Muscle of leg (tissue), 11 donors: ENCODE measurements around the gene HIF3A. TPM values are rescaled to one million over a fixed set of nuclear protein-coding genes. Genes with fewer than 3 reads are reported as not detected.

Experiments
- DNase-seq: peaks from one replicate; pipeline ENCODE4 v3.0.0; 2013
- H3K27ac ChIP-seq: one replicate; pipeline ENCODE4 v1.5.1; 2013; ENCODE audit warnings: mild to moderate bottlenecking, low read length, control low read depth
- H3K27me3 ChIP-seq: one replicate; pipeline ENCODE4 v1.6.1; 2013; ENCODE audit warnings: low read length; ENCODE audit not compliant: control insufficient read depth, insufficient read depth
- H3K36me3 ChIP-seq: one replicate; pipeline ENCODE4 v1.6.1; 2013; ENCODE audit warnings: low read length; ENCODE audit not compliant: control insufficient read depth, insufficient read depth
- H3K4me1 ChIP-seq: one replicate; pipeline ENCODE4 v1.6.1; 2013; ENCODE audit warnings: low read length; ENCODE audit not compliant: control insufficient read depth, insufficient read depth
- H3K4me3 ChIP-seq: one replicate; pipeline ENCODE4 v1.5.1; 2013; ENCODE audit warnings: low read length, control low read depth
- H3K9me3 ChIP-seq: replicated peaks from 2 replicates; pipeline ENCODE4 v1.6.1; 2013; ENCODE audit warnings: low read depth, low read length; ENCODE audit not compliant: control insufficient read depth
- WGBS: methylation state at CpG from one replicate; pipeline ENCODE4 v1.1.5; 2013; ENCODE audit warnings: missing lambda C conversion rate; ENCODE audit not compliant: insufficient coverage; 5-methylcytosine and 5-hydroxymethylcytosine counted together
- polyA plus RNA-seq, 8 donors: library from polyadenylated mRNA; unstranded; fragments of 120-200 nt; gene quantifications; one replicate each; pipeline versions ENCODE4 v1.2.1 to v1.2.3, GENCODE V29; 2013; ENCODE audit warnings: inconsistent platforms in 1 of 8, low replicate concordance in 1 of 8; ENCODE audit not compliant: insufficient read length in 8 of 8, insufficient read depth in 1 of 8
- total RNA-seq: library from RNA; stranded (reverse); fragments of 120-200 nt; gene quantifications from one replicate; pipeline ENCODE4 v1.2.4, GENCODE V29; 2013

Gene HIF3A
- total and polyA plus RNA-seq, 9 donors = 93.6 to 312 (median 195) TPM

DNA sequence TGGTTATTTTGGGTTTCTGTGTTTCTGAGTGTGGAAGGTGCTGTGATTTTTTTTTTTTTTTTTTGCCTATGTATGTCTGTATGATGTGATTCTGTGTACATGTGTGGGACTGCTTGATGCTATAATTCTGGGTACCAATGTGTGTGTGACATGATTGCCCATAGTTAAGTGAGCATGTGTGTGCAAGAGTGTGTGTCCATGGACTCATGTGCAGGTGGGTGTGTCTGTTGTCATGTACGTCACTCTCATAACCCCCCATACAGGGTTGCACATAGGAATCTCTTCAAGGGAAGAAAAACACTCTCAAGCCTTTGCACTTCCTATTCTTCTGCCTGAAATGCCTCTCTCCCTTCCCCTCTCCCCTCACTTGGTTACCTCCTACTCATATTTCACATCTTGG lies 47.5 kb downstream of the HIF3A start:
- no CpG with 5 or more reads among the region's 1 CpG for WGBS
- no peak overlapping the region for H3K27ac ChIP-seq
- no peaks in the 10 kb centered on the region for H3K9me3 ChIP-seq
- H3K36me3 ChIP-seq = peaks cover 30% of the 10 kb centered on the region
- H3K27me3 ChIP-seq = no peaks in the 10 kb centered on the region
- no peak overlapping the region for H3K4me3 ChIP-seq
- H3K4me1 ChIP-seq = peaks cover 20% of the 10 kb centered on the region
- DNase-seq = no peak

DNA sequence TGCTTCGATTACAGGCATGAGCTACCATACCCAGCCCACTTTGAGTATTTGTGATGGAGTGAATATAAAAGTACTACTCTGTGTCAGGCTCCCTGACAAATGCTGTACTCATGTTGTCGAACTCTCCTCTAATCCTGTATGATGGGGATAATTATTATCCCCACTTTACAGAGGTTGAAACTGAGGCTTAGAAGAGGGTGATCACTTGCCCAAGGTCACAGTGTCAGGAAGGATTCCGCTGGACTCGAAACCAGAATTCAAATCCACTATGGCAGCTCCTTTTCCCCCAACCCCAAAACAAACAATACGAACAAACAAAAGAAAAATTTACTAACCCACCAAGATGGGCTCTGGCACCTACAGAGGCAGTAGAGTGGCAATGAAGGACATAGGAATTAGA lies 48.3 kb downstream of the HIF3A start:
- H3K27me3 ChIP-seq = no peaks in the 10 kb centered on the region
- no peak for DNase-seq
- H3K9me3 ChIP-seq = no peaks in the 10 kb centered on the region
- no peak overlapping the region for H3K27ac ChIP-seq
- peaks cover 24% of the 10 kb centered on the region for H3K36me3 ChIP-seq
- no CpG with 5 or more reads among the region's 5 CpGs for WGBS
- H3K4me3 ChIP-seq = no peak overlapping the region
- H3K4me1 ChIP-seq = peaks cover 28% of the 10 kb centered on the region

DNA sequence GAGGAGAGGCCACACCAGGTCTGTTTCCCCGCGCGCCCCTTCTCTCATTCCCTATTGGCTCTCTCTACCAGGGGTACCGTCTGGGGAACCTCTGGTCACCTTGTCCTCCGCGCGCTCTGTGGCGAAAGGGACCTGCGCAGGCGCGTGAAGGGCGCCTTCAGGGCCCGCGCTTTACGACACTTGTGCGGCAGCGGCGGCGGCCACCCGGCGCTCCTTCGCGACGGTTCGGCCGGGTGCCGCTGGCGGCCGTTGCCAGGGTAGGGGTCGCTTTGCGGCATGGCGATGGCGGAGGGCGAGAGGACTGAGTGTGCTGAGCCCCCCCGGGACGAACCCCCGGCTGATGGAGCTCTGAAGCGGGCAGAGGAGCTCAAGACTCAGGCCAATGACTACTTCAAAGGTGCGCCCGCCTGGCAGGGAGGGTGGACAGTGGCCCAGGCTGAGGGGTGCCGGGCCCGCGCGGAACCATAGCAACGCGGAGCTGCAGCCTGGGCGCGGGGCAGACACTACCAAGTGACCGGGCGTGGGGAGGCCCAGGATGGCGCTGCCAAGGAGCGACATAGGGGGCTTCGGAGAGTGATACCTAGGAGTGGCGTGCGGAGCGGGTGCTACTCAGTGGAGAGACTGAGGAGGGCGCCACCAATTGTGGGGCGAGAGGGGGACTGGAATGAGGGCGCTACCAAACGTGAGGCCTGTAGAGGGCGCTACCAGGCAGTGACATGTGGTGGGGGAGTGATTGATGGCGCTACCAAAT lies 50.2 kb downstream of the HIF3A start, which contains the start of gene PPP5C:
Gene PPP5C, plus strand, starts transcription at position 267 of the 751 bp plus-strand sequence. Its CDS starts 10 bp downstream, at position 277.
- under 1% methylated on average over 60 of the region's 62 CpGs for WGBS
- Histone ChIP-seq H3K27ac (peak within 1 kb of the TSS; percentile 92), H3K27me3 (no peaks in the 10 kb centered on the region), H3K36me3 (peaks cover 16% of the 10 kb centered on the region), H3K4me3 (peak within 1 kb of the TSS; percentile 100), H3K9me3 (no peaks in the 10 kb centered on the region), H3K4me1 (peaks cover 46% of the 10 kb centered on the region)
- peak; percentile 97 for DNase-seq

DNA sequence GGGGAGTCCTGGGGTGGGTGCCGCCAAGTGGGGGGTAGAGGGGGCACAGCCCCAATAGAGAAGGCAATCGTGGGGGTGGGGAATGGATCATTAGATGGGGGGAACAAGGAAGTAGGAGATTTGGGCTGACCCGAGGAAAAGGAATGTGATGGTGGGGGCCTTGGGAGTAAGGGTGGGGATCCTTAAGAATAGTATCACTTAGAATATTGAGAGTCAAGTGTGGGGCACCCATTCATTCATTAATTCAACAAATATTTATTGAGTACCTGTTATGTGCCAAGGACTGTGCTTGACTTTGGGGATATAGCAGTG lies 50.7 kb downstream of the HIF3A start:
- H3K27me3 ChIP-seq = no peaks in the 10 kb centered on the region
- peaks cover 14% of the 10 kb centered on the region for H3K36me3 ChIP-seq
- peak overlapping the region; percentile 100 for H3K4me3 ChIP-seq
- 0% methylated on average over 1 of the region's 3 CpGs for WGBS
- H3K27ac ChIP-seq = peak overlapping the region; percentile 87
- H3K4me1 ChIP-seq = peaks cover 49% of the 10 kb centered on the region
- no peaks in the 10 kb centered on the region for H3K9me3 ChIP-seq
- DNase-seq = no peak

DNA sequence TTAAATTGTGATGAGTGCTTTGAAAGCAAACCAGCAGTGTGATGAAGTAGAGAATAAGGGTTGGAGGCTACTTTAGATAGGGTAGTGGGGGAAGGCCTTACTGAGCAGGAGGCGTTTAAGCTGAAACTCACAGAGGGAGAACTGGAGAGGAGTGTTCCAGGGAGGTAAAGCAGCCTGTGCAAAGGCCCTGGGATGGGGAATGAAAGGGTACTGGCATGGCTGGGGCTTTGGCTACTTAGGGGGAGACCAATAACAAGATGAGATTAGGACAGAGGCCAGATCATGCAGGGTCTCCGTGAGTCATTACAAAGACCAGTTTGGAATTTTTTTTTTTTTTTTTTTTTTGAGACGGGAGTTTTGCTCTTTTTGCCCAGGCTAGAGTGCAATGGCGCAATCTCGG lies 51.1 kb downstream of the HIF3A start:
- no peaks in the 10 kb centered on the region for H3K27me3 ChIP-seq
- H3K4me1 ChIP-seq = peaks cover 52% of the 10 kb centered on the region
- no peak for DNase-seq
- H3K36me3 ChIP-seq = peaks cover 9% of the 10 kb centered on the region
- no peak overlapping the region for H3K27ac ChIP-seq
- H3K4me3 ChIP-seq = no peak overlapping the region
- 70% methylated on average over 1 of the region's 5 CpGs for WGBS
- H3K9me3 ChIP-seq = no peaks in the 10 kb centered on the region

DNA sequence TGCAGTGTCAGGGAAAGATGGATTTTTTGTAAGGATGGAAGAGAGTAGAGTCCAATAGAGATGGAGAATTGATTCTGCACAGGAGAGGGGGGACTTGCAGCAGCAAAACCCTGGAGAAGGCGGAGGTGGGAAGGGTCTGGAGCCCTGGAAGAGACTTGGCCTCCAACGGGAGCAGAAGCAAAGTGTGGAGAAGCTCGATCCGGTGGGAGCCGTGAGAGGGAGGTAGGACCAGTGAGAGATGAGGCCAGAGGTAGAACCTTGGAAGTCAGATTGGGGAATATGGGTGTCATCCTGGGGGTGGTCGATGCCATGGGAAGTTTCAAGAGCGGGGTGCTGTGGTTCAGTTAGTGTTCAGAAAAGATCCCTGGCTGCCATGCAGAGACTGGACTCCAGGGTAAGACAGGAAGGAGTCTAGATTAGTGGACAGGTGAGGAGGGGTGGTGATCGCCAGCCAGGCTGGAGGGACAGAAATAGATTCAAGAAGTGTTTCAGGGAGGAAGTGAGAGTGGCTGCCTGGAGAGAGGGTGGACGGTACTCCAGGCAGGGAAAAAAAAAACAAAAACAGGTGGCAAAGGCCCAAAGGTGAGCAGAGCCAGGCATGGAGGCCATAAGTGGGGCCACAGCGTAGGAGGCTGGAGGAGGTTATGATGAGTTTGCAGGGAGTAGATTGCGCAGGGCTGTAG lies 52.6 kb downstream of the HIF3A start:
- 69% methylated on average over 11 of the region's 11 CpGs for WGBS
- peak overlapping the region; percentile 25 for H3K27ac ChIP-seq

DNA sequence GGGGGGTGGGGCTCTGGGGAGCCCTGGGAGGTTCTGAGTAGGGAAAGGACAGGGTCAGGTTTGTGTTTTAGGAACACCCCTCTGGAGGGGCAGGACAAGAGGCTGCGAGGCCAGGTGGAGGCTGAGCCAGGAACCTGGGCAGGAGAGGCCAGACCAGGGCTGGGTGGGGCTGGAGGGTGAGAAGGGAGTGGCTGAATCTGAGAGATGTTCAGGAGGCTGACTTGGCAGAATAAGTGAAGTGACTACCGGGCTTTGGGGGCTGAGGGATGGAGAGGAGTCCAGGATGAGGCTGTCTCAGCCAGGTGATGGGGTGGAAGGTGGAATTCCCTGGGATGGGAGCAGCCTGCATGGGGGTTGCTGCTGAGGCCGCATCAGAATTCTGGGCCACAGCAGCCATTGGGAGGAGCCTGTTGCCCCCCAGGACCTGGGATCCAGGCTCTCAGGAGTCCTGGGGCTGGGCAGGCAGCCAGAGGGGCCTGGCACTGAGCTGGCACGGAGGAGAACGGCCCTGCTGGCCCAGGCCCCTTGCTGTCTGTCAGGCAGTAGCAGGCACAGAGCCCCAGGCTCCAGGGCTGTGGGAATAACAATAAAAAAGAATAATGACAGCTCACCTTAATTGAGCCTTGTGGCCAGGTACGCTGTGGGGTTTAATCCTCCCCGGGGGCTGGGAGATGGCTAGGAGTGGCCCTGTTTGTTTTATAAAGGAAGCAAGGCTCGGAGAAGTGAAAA lies 53.4 kb downstream of the HIF3A start:
- no peak for DNase-seq
- Histone ChIP-seq H3K27ac (peak overlapping the region; percentile 69), H3K9me3 (no peaks in the 10 kb centered on the region), H3K4me3 (no peak overlapping the region), H3K36me3 (peaks cover 26% of the 10 kb centered on the region), H3K27me3 (no peaks in the 10 kb centered on the region), H3K4me1 (peaks cover 59% of the 10 kb centered on the region)
- whole genome bisulfite sequencing = 35% methylated on average over 8 of the region's 8 CpGs

More for the DNA sequence above, 52.6 kb downstream of the HIF3A start:
- Histone ChIP-seq H3K27me3 (no peaks in the 10 kb centered on the region), H3K4me3 (no peak overlapping the region), H3K4me1 (peaks cover 59% of the 10 kb centered on the region), H3K36me3 (peaks cover 19% of the 10 kb centered on the region), H3K9me3 (no peaks in the 10 kb centered on the region)
- DNase-seq = no peak

DNA sequence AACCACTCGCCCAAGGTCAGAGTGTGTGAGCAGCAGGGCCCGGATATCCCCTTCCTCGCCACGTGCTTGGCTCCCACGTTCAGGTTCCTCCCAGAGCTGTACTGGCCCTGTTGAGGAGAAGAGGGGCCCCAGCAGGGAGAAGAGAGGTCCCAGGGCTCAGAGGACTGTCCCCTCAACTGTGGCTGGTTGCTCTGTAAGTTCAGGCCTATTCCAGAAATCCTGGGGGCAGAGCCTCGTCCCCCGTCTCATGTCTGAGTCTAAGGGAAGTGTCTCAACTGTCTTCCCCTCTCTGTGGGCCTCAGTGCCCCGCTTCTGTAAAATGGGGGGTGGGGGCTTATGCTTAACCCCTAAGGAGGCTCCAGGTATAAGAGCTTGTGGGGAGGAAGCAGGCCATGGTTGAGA lies 53.9 kb downstream of the HIF3A start:
- Histone ChIP-seq H3K4me1 (peaks cover 59% of the 10 kb centered on the region), H3K27me3 (no peaks in the 10 kb centered on the region), H3K4me3 (no peak overlapping the region), H3K9me3 (no peaks in the 10 kb centered on the region), H3K36me3 (peaks cover 32% of the 10 kb centered on the region), H3K27ac (peak overlapping the region; percentile 69)
- no peak for DNase-seq
- WGBS = 22% methylated on average over 7 of the region's 8 CpGs

DNA sequence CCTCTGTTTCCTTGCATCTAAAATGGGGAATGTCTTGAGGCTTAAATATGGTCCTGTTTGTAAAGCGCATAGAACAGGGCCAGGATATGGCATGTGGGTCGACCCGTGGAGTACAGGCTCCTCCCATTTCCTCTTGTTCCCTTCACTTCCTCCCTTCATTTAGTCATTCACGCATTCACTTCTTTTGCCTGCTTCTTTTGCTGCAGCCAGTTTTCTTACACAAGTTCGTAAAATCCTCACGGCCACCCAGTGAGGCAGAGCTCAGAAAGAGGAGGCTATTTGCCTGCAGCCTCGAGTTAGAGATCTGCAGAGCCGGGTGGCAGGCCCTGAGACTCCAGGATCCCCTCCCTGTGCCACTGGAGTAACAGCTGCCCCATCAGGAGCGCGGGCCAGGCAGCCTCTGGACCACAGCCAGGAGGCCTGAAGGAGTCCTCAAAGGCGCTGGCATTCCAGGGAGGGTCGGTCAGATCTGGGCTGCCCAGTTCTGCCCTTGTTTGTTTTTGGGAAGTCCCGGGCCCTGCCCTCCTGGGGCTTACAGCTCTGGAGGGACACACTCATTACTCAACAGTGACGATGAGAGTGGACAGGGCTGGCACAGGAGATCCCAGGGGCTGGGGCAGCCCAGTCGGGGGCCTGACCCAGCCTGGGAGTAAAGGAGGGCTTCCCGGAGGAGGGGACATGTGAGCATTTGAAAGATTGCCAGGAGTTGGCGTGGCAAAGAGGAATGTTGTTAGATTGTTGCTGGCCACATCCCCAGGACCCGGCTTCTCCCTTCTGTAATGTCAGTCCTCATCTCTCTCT lies 54.6 kb downstream of the HIF3A start:
- Histone ChIP-seq H3K36me3 (peaks cover 39% of the 10 kb centered on the region), H3K4me1 (peaks cover 55% of the 10 kb centered on the region), H3K27ac (peak overlapping the region; percentile 69), H3K9me3 (no peaks in the 10 kb centered on the region), H3K4me3 (no peak overlapping the region), H3K27me3 (no peaks in the 10 kb centered on the region)
- DNase-seq = peak; percentile 66
- 45% methylated on average over 13 of the region's 18 CpGs for WGBS
